SK-N-SH treated with all-trans-retinoic acid at 6 μM for 48 hours (cell line): ENCODE measurements around the gene AADACL2.

Source experiments
- ARNTL ChIP-seq: fragments of 450-650 bp; formaldehyde crosslinking; IDR thresholded peaks from 2 replicates; pipeline ENCODE4 v1.5.0; 2020; ENCODE audit warnings: low read depth, mild to moderate bottlenecking, moderate library complexity, borderline replicate concordance
- BACH2 ChIP-seq: fragments of 250-450 bp; sonication (Bioruptor Pico); IDR thresholded peaks from 2 replicates; pipeline ENCODE4 v1.9.0; 2021; ENCODE audit warnings: mild to moderate bottlenecking, borderline replicate concordance
- CSDC2 ChIP-seq: fragments of 250-450 bp; sonication (Bioruptor Pico); IDR thresholded peaks from 2 replicates; pipeline ENCODE4 v1.5.0; 2020; ENCODE audit warnings: mild to moderate bottlenecking, moderate library complexity
- GLIS3 ChIP-seq: fragments of 250-450 bp; sonication (Bioruptor Pico); IDR thresholded peaks from 2 replicates; pipeline ENCODE4 v1.5.0; 2020; ENCODE audit warnings: mild to moderate bottlenecking, moderate library complexity
- PATZ1 ChIP-seq: fragments of 250-450 bp; sonication (Bioruptor Pico); IDR thresholded peaks from 2 replicates; pipeline ENCODE4 v1.8.0; 2020; ENCODE audit warnings: mild to moderate bottlenecking, moderate library complexity, borderline replicate concordance
- PPARA ChIP-seq: fragments of 250-450 bp; sonication (Bioruptor Pico); IDR thresholded peaks from 2 replicates; pipeline ENCODE4 v1.5.0; 2020; ENCODE audit warnings: mild to moderate bottlenecking, borderline replicate concordance
- RARB ChIP-seq: fragments of 250-450 bp; sonication (Bioruptor Pico); IDR thresholded peaks from 2 replicates; pipeline ENCODE4 v1.8.0; 2021; ENCODE audit warnings: mild to moderate bottlenecking, moderate library complexity
- TCF4 ChIP-seq: fragments of 250-450 bp; sonication (Bioruptor Pico); IDR thresholded peaks from 2 replicates; pipeline ENCODE4 v1.8.0; 2021; ENCODE audit warnings: mild to moderate bottlenecking, moderate library complexity, borderline replicate concordance
- TOX ChIP-seq: fragments of 250-450 bp; sonication (Bioruptor Pico); IDR thresholded peaks from 2 replicates; pipeline ENCODE4 v1.8.0; 2021; ENCODE audit warnings: mild to moderate bottlenecking, moderate library complexity, borderline replicate concordance
- TSHZ2 ChIP-seq: fragments of 250-450 bp; sonication (Bioruptor Pico); IDR thresholded peaks from 2 replicates; pipeline ENCODE4 v1.5.0; 2020; ENCODE audit warnings: mild to moderate bottlenecking, moderate library complexity
- ZC3H10 ChIP-seq: fragments of 250-450 bp; sonication (Bioruptor Pico); IDR thresholded peaks from 2 replicates; pipeline ENCODE4 v1.5.1; 2021; ENCODE audit warnings: mild to moderate bottlenecking, moderate library complexity
- ZFP3 ChIP-seq: fragments of 250-450 bp; sonication (Bioruptor Pico); IDR thresholded peaks from 2 replicates; pipeline ENCODE4 v1.5.0; 2020; ENCODE audit warnings: mild to moderate bottlenecking, moderate library complexity
- ZFP30 ChIP-seq: fragments of 450-650 bp; formaldehyde crosslinking; IDR thresholded peaks from 2 replicates; pipeline ENCODE4 v1.5.0; 2022; ENCODE audit warnings: mild to moderate bottlenecking, moderate library complexity
- ZNF8 ChIP-seq: fragments of 450-650 bp; formaldehyde crosslinking; IDR thresholded peaks from 2 replicates; pipeline ENCODE4 v1.5.0; 2020; ENCODE audit warnings: mild to moderate bottlenecking, moderate library complexity

- no peak for TF ChIP-seq RARB (CRISPR knock-in tag)
- no peak for TF ChIP-seq ZNF8 (CRISPR knock-in tag)
- no peak for TF ChIP-seq BACH2 (CRISPR knock-in tag)
- no peak for TF ChIP-seq TSHZ2 (CRISPR knock-in tag)
- TF ChIP-seq ZFP30 (CRISPR knock-in tag) = no peak
- no peak for TF ChIP-seq TCF4 (CRISPR knock-in tag)
- TF ChIP-seq PATZ1 (CRISPR knock-in tag) = no peak
- no peak for TF ChIP-seq PPARA (CRISPR knock-in tag)
- no peak for TF ChIP-seq ZC3H10 (CRISPR knock-in tag)
- TF ChIP-seq ZFP3 (CRISPR knock-in tag) = no peak
- TF ChIP-seq GLIS3 (CRISPR knock-in tag) = no peak
- no peak for TF ChIP-seq TOX (CRISPR knock-in tag)
- TF ChIP-seq CSDC2 (CRISPR knock-in tag) = no peak
- no peak for TF ChIP-seq ARNTL (CRISPR knock-in tag)
These were observed 66.7 kb downstream of the AADACL2 start for GRCh38 chr3:151800431-151800830.
